A549 (cell line): ENCODE results near the gene N4BP2.

Experiments
- BHLHE40 ChIP-seq: IDR thresholded peaks from 2 replicates; pipeline ENCODE4 v1.6.1; 2012; ENCODE audit warnings: low read depth, low read length, inconsistent platforms
- CBX2 ChIP-seq: fragments of 200-600 bp; sonication (generic); IDR thresholded peaks from 2 replicates; pipeline ENCODE4 v1.6.1; 2016; ENCODE audit warnings: low read depth, mild to moderate bottlenecking, borderline replicate concordance
- ESRRA ChIP-seq: fragments of 150-350 bp; IDR thresholded peaks from 2 replicates; pipeline ENCODE4 v1.6.1; 2014; ENCODE audit warnings: mild to moderate bottlenecking, low read length, borderline replicate concordance
- GATA3 ChIP-seq: IDR thresholded peaks from 2 replicates; pipeline ENCODE4 v1.6.1; 2012; ENCODE audit warnings: borderline replicate concordance
- POLR2A ChIP-seq: IDR thresholded peaks from 2 replicates; pipeline ENCODE4 v1.6.1; 2012; ENCODE audit warnings: mild to moderate bottlenecking, low read length
- SMC3 ChIP-seq: fragments of >200 bp; sonication (Bioruptor Twin); formaldehyde crosslinking; IDR thresholded peaks from 3 replicates; pipeline ENCODE4 v1.6.1; 2018; ENCODE audit warnings: inconsistent platforms
- SREBF2 ChIP-seq: fragments of 450-650 bp; IDR thresholded peaks from 2 replicates; pipeline ENCODE4 v1.6.1; 2014; ENCODE audit warnings: mild to moderate bottlenecking, moderate library complexity
- ZSCAN20 ChIP-seq: fragments of 250-450 bp; sonication (Bioruptor Pico); IDR thresholded peaks from 2 replicates; pipeline ENCODE4 v1.8.0; 2022; ENCODE audit warnings: mild to moderate bottlenecking, moderate library complexity
- TF ChIP-seq, protein P1 (sequence below): fragments of >200 bp; sonication (Bioruptor Twin); formaldehyde crosslinking; IDR thresholded peaks from 3 replicates; pipeline ENCODE4 v1.5.1; 2016

- TF ChIP-seq, protein P1, sequence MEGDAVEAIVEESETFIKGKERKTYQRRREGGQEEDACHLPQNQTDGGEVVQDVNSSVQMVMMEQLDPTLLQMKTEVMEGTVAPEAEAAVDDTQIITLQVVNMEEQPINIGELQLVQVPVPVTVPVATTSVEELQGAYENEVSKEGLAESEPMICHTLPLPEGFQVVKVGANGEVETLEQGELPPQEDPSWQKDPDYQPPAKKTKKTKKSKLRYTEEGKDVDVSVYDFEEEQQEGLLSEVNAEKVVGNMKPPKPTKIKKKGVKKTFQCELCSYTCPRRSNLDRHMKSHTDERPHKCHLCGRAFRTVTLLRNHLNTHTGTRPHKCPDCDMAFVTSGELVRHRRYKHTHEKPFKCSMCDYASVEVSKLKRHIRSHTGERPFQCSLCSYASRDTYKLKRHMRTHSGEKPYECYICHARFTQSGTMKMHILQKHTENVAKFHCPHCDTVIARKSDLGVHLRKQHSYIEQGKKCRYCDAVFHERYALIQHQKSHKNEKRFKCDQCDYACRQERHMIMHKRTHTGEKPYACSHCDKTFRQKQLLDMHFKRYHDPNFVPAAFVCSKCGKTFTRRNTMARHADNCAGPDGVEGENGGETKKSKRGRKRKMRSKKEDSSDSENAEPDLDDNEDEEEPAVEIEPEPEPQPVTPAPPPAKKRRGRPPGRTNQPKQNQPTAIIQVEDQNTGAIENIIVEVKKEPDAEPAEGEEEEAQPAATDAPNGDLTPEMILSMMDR = no peak
- TF ChIP-seq POLR2A (no peak), CBX2 (no peak), SMC3 (no peak), SREBF2 (no peak), BHLHE40 (no peak), GATA3 (no peak), ESRRA (no peak), ZSCAN20 (CRISPR knock-in tag) (no peak)
These were observed 96.0 kb downstream of the N4BP2 start for GRCh38 chr4:40152637-40153036.
